ENCODE measurements around the gene TBC1D22B. TPM values are rescaled to one million over a fixed set of nuclear protein-coding genes. Genes with fewer than 3 reads are reported as not detected.
"Not testable (repeated sequence)": the region's sequence is repeated elsewhere in the genome, so short reads cannot be mapped to it uniquely, and the experiment has no call there.

Gene TBC1D22B
- total RNA-seq, 4 donors from 2014 or later, result 14.2 to 19.6 (median 18.4) TPM

DNA sequence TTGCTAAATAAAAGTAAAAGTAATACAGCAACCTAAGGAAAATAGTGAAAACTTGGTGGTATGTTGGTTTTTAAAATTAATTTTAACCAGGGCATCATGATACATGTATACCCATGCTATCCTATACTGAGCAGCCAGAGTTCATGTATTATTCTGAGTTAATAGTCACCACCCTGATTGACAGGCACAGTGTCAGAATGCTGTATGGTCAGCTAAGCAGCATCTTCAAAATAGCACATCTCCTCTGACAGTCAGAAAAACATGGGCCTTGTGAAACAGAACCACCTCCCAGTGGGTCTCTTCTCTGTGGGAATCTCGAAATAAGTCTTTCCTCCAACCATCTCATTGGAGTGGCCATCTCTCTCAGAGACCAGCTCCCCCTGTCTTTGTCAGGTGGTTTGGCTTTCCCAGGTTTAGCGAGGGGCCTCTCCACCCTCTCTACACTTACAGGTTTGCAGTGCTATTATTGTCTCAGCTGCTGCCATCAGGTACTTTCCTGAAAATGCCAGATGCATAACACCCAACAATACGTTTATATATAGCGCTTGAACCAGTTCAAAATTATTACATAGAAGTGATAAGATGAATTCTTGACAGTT, 49.2 kb downstream of the TBC1D22B start:
- 89% methylated on average over 4 of the region's 4 CpGs for WGBS
- H3K9me3 ChIP-seq, result no peaks in the 10 kb centered on the region
- H3K27ac ChIP-seq, result no peak overlapping the region
- peaks cover 31% of the 10 kb centered on the region for H3K36me3 ChIP-seq
- no peak overlapping the region for H3K4me3 ChIP-seq
- DNase-seq (ENCODE audit: low spot score in 2 of 2), result no peak
- TF ChIP-seq POLR2AphosphoS5 (IDR thresholded peaks at IDR 0.05) (no peak), EP300 (IDR thresholded peaks at IDR 0.05) (no peak), POLR2A (IDR thresholded peaks at IDR 0.05) (no peak)
- TF ChIP-seq, protein P1, sequence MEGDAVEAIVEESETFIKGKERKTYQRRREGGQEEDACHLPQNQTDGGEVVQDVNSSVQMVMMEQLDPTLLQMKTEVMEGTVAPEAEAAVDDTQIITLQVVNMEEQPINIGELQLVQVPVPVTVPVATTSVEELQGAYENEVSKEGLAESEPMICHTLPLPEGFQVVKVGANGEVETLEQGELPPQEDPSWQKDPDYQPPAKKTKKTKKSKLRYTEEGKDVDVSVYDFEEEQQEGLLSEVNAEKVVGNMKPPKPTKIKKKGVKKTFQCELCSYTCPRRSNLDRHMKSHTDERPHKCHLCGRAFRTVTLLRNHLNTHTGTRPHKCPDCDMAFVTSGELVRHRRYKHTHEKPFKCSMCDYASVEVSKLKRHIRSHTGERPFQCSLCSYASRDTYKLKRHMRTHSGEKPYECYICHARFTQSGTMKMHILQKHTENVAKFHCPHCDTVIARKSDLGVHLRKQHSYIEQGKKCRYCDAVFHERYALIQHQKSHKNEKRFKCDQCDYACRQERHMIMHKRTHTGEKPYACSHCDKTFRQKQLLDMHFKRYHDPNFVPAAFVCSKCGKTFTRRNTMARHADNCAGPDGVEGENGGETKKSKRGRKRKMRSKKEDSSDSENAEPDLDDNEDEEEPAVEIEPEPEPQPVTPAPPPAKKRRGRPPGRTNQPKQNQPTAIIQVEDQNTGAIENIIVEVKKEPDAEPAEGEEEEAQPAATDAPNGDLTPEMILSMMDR (IDR thresholded peaks at IDR 0.05), result no peak
- H3K27me3 ChIP-seq, result no peaks in the 10 kb centered on the region
- peaks cover 22% of the 10 kb centered on the region for H3K4me1 ChIP-seq

DNA sequence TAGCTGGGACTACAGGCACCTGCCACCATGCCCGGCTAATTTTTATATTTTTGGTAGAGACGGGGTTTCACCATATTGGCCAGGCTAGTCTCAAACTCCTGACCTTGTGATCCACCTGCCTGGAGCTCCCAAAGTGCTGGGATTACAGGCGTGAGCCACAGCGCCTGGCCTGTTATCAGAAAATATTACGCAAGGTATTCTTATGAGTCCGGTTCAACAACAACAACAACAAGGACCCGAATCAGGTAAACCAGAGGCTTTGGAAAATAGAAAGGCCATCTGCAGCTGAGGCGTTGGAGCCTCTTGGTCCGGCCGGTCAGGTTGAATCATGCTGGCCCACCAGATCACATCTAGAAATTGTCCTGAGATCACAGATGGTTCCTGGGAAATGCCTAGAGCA, 49.9 kb downstream of the TBC1D22B start:
- H3K4me3 ChIP-seq; H3K27me3 ChIP-seq; H3K9me3 ChIP-seq; DNase-seq (ENCODE audit: low spot score in 2 of 2): not testable (repeated sequence)
- Histone ChIP-seq H3K27ac (peak overlapping the region; percentile 32), H3K4me1 (peaks cover 22% of the 10 kb centered on the region), H3K36me3 (peaks cover 26% of the 10 kb centered on the region)
- 56% methylated on average over 10 of the region's 10 CpGs for WGBS

DNA sequence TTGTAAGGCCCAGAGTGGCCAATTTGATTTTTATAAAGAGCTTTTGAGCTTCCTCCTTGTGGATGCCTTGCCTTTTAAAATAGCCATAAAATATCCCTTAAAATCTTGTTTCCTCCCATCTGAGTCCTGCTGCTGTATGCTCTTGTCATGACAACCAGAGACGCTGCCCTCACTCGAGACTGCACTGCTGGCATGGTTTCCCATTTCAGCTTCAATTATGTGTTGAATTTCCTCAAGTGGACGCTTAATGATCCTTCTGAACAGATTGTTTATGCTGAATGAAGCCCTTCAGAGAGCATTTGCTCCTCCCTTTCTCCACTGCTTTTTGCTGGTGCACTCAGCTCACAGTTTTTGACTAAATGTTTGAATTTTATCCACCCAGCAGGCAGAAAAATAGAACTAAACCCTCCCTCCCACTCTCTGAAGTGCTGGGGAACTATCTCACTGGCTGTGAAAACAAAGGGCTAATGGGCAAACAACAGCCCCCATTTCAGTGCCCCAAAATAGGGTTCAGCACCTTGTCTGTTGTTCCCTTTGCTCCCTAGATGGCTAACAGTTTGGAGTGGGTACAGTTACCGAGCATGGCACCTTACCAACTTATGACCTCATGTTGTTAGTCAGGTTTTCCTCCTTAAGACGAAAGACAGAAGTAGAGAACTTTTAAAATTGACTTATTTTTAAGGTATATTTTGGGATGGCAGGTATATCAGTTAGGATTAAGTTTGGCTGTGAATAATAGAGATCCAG, 50.7 kb downstream of the TBC1D22B start:
- TF ChIP-seq, protein P1 (IDR thresholded peaks at IDR 0.05), result no peak
- WGBS, result 40% methylated on average over 5 of the region's 5 CpGs
- DNase-seq (ENCODE audit: low spot score in 2 of 2), result no peak
- Histone ChIP-seq H3K4me1 (peaks cover 20% of the 10 kb centered on the region), H3K9me3 (no peaks in the 10 kb centered on the region), H3K27me3 (no peaks in the 10 kb centered on the region), H3K4me3 (no peak overlapping the region), H3K27ac (peak overlapping the region; percentile 32), H3K36me3 (peaks cover 26% of the 10 kb centered on the region)

DNA sequence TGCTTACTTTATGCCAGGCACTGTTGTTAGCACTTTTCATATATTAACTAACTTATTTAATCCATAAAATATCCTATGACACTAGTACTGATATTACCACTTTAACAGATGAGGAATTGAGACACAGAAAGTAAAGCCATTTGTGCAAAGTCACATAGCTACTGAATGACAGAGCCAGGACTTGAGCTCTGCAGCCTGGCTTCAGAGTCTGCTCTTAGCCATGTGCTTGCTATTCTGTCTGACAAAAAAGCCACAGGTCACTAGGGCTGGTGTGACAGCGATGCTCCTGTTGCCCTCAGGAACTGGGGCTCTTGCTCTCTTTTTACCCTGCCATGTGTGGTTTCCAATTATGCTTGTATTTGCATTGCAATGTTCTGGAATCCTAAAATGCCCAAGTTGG, 51.5 kb downstream of the TBC1D22B start:
- H3K27ac ChIP-seq, result no peak overlapping the region

DNA sequence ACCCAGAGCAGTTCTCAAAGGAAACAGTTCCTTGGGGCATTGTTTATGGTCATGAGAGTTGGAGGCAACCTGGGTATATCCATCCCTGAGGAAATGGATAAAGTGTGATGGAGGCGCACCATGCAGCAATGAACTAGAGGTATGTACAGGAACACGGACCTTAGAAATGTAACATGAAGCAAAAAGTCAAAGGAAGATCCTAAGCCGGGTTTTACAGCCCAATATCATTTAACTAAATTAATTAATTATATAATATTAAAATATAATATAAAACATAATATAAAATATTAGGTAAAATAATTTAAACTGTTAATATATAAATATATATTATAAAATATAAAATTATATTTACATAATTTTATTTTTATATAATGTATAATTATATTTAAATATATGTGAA, 52.1 kb downstream of the TBC1D22B start:
- Histone ChIP-seq H3K9me3 (no peaks in the 10 kb centered on the region), H3K27me3 (no peaks in the 10 kb centered on the region), H3K36me3 (peaks cover 27% of the 10 kb centered on the region), H3K4me3 (no peak overlapping the region), H3K27ac (no peak overlapping the region), H3K4me1 (peaks cover 13% of the 10 kb centered on the region)
- TF ChIP-seq, protein P1 (IDR thresholded peaks at IDR 0.05), result no peak
- TF ChIP-seq POLR2AphosphoS5 (IDR thresholded peaks at IDR 0.05) (no peak), EP300 (IDR thresholded peaks at IDR 0.05) (no peak), POLR2A (IDR thresholded peaks at IDR 0.05) (no peak)
- WGBS, result 96% methylated on average over 3 of the region's 3 CpGs
- DNase-seq (ENCODE audit: low spot score in 2 of 2), result no peak

More for the DNA sequence above, 51.5 kb downstream of the TBC1D22B start:
- Histone ChIP-seq H3K4me1 (peaks cover 14% of the 10 kb centered on the region), H3K9me3 (no peaks in the 10 kb centered on the region), H3K27me3 (no peaks in the 10 kb centered on the region), H3K4me3 (no peak overlapping the region), H3K36me3 (peaks cover 26% of the 10 kb centered on the region)
- TF ChIP-seq POLR2A (IDR thresholded peaks at IDR 0.05) (no peak), POLR2AphosphoS5 (IDR thresholded peaks at IDR 0.05) (no peak), EP300 (IDR thresholded peaks at IDR 0.05) (no peak)
- TF ChIP-seq, protein P1 (IDR thresholded peaks at IDR 0.05), result no peak
- no peak for DNase-seq (ENCODE audit: low spot score in 2 of 2)
- 100% methylated on average over 1 of the region's 1 CpG for WGBS
